ENCODE measurements around the gene GUSB.

GUSB gene

GRCh38 chr7:65924193-65924592 is 57.8 kb downstream of the GUSB start:
- DNase-seq (no peak), ATAC-seq (ENCODE audit: insufficient read depth, low read depth) (no peak)
- Histone ChIP-seq H3K36me3 (ENCODE audit: insufficient read depth, low read length) (no peaks in the 10 kb centered on the region), H2AFZ (ENCODE audit: low read depth, low read length) (no peak overlapping the region), H3K9ac (ENCODE audit: low read depth, low read length) (no peak overlapping the region), H3K4me2 (ENCODE audit: insufficient read depth, low read length) (no peak overlapping the region), H3K27me3 (ENCODE audit: insufficient read depth, low read length, poor library complexity) (no peaks in the 10 kb centered on the region), H4K20me1 (ENCODE audit: insufficient read depth, low read length) (peaks cover 39% of the 10 kb centered on the region), H3K27ac (ENCODE audit: low read length) (no peak overlapping the region), H3K4me1 (ENCODE audit: insufficient read depth, low read length) (no peaks in the 10 kb centered on the region), H3K4me3 (ENCODE audit: low read depth in 1 of 2, low read length in 2 of 2) (no peak overlapping the region), H3K79me2 (ENCODE audit: insufficient read depth, low read length) (peaks cover 80% of the 10 kb centered on the region), H3K9me3 (ENCODE audit: insufficient read depth, low read length, severe bottlenecking) (no peaks in the 10 kb centered on the region)
- TF ChIP-seq CTCF (IDR thresholded peaks at IDR 0.05; ENCODE audit: borderline replicate concordance, extremely low read depth, low read length, poor library complexity, severe bottlenecking) (no peak), EZH2 (IDR thresholded peaks at IDR 0.05; ENCODE audit: borderline replicate concordance, low read depth, low read length, severe bottlenecking) (no peak)

DNA sequence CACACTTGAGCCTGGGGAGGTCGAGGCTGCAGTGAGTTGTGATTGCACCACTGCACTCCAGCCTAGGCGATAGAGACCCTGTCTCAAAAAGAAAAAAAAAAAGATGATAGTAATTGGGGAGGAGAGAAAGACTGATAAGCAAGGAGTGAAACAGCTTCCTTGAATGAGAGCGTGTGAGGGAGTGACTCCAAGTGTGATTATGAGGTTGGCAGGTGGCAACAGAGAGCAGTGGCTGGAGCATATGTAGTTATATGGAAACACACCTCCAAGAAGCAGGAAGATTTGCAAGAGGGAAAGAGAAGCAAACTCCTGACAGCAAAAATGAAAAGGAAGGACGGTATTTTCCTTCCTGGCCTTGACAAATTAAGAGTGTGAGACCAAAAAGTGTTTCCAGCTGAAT is 58.7 kb downstream of the GUSB start:
- Histone ChIP-seq H3K79me2 (ENCODE audit: insufficient read depth, low read length) (peaks cover 76% of the 10 kb centered on the region), H3K9ac (ENCODE audit: low read depth, low read length) (no peak overlapping the region), H3K27ac (ENCODE audit: low read length) (no peak overlapping the region), H3K36me3 (ENCODE audit: insufficient read depth, low read length) (0 out of 2 replicates have a peak, but pooled peaks cover 5% of the 10 kb centered on the region), H4K20me1 (ENCODE audit: insufficient read depth, low read length) (peaks cover 44% of the 10 kb centered on the region), H3K27me3 (ENCODE audit: insufficient read depth, low read length, poor library complexity) (no peaks in the 10 kb centered on the region), H2AFZ (ENCODE audit: low read depth, low read length) (no peak overlapping the region), H3K4me3 (ENCODE audit: low read depth in 1 of 2, low read length in 2 of 2) (no peak overlapping the region), H3K4me2 (ENCODE audit: insufficient read depth, low read length) (no peak overlapping the region), H3K9me3 (ENCODE audit: insufficient read depth, low read length, severe bottlenecking) (no peaks in the 10 kb centered on the region), H3K4me1 (ENCODE audit: insufficient read depth, low read length) (no peaks in the 10 kb centered on the region)
- TF ChIP-seq EZH2 (IDR thresholded peaks at IDR 0.05; ENCODE audit: borderline replicate concordance, low read depth, low read length, severe bottlenecking) = no peak
- ATAC-seq (ENCODE audit: insufficient read depth, low read depth) = no peak
- DNase-seq = no peak

- ATAC-seq (ENCODE audit: insufficient read depth, low read depth) = no peak
- Histone ChIP-seq H4K20me1 (ENCODE audit: insufficient read depth, low read length) (peaks cover 36% of the 10 kb centered on the region; the same call in 1 of the 2 replicates), H3K79me2 (ENCODE audit: insufficient read depth, low read length) (peaks cover 73% of the 10 kb centered on the region), H3K4me2 (ENCODE audit: insufficient read depth, low read length) (no peak overlapping the region), H3K4me3 (ENCODE audit: low read depth in 1 of 2, low read length in 2 of 2) (no peak overlapping the region), H2AFZ (ENCODE audit: low read depth, low read length) (no peak overlapping the region), H3K9ac (ENCODE audit: low read depth, low read length) (no peak overlapping the region), H3K27me3 (ENCODE audit: insufficient read depth, low read length, poor library complexity) (no peaks in the 10 kb centered on the region), H3K36me3 (ENCODE audit: insufficient read depth, low read length) (peaks cover 14% of the 10 kb centered on the region; the same call in 1 of the 2 replicates), H3K4me1 (ENCODE audit: insufficient read depth, low read length) (no peaks in the 10 kb centered on the region), H3K9me3 (ENCODE audit: insufficient read depth, low read length, severe bottlenecking) (no peaks in the 10 kb centered on the region), H3K27ac (ENCODE audit: low read length) (no peak overlapping the region)
- no peak for DNase-seq
- TF ChIP-seq EZH2 (IDR thresholded peaks at IDR 0.05; ENCODE audit: borderline replicate concordance, low read depth, low read length, severe bottlenecking) = no peak
Observed at GRCh38 chr7:65915921-65916657, 65.9 kb downstream of the GUSB start.

DNA sequence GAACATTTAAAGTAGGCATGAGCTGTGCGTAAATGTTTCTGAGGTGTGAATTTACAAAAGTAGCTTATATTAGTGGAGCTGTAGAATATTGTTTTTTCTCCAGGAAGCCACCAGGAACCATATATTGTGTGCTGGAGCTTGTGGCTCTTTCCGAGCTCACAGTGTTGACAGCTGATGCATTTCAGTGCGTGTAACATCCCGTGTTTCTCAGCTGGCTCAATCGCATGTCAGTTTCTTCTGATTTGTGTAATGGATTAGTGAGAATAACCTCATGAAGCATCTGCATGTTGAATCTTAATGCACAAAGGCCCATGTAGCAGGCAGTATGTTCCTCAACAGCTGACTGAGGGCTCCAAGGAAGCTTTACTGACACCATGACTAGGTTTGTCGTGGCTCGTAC is 69.8 kb downstream of the GUSB start:
- no peak overlapping the region for H3K27ac ChIP-seq (ENCODE audit: low read length)
- DNase-seq (no peak), ATAC-seq (ENCODE audit: insufficient read depth, low read depth) (no peak)
- no peaks in the 10 kb centered on the region for H3K9me3 ChIP-seq (ENCODE audit: insufficient read depth, low read length, severe bottlenecking)
- no peaks in the 10 kb centered on the region for H3K27me3 ChIP-seq (ENCODE audit: insufficient read depth, low read length, poor library complexity)
- no peak overlapping the region for H3K4me3 ChIP-seq (ENCODE audit: low read depth in 1 of 2, low read length in 2 of 2)
- no peak overlapping the region for H3K4me2 ChIP-seq (ENCODE audit: insufficient read depth, low read length)
- H3K79me2 ChIP-seq (ENCODE audit: insufficient read depth, low read length) = peaks cover 62% of the 10 kb centered on the region
- H3K36me3 ChIP-seq (ENCODE audit: insufficient read depth, low read length) = no peaks in the 10 kb centered on the region
- no peaks in the 10 kb centered on the region for H3K4me1 ChIP-seq (ENCODE audit: insufficient read depth, low read length)
- TF ChIP-seq EZH2 (IDR thresholded peaks at IDR 0.05; ENCODE audit: borderline replicate concordance, low read depth, low read length, severe bottlenecking) (no peak), CTCF (IDR thresholded peaks at IDR 0.05; ENCODE audit: borderline replicate concordance, extremely low read depth, low read length, poor library complexity, severe bottlenecking) (no peak)
- no peak overlapping the region for H2AFZ ChIP-seq (ENCODE audit: low read depth, low read length)
- no peak overlapping the region for H3K9ac ChIP-seq (ENCODE audit: low read depth, low read length)
- H4K20me1 ChIP-seq (ENCODE audit: insufficient read depth, low read length) = peaks cover 18% of the 10 kb centered on the region; the same call in 1 of the 2 replicates
